Midbrain (tissue), 1 donor: ENCODE data around the gene KCNK3.
"Not testable (repeated sequence)": the region's sequence is repeated elsewhere in the genome, so short reads cannot be mapped to it uniquely, and the experiment has no call there.

ENCODE experiments used
- DNase-seq: peaks from one replicate; lab custom pipeline; 2025; lab: John Stamatoyannopoulos, UW

The KCNK3 gene

DNA sequence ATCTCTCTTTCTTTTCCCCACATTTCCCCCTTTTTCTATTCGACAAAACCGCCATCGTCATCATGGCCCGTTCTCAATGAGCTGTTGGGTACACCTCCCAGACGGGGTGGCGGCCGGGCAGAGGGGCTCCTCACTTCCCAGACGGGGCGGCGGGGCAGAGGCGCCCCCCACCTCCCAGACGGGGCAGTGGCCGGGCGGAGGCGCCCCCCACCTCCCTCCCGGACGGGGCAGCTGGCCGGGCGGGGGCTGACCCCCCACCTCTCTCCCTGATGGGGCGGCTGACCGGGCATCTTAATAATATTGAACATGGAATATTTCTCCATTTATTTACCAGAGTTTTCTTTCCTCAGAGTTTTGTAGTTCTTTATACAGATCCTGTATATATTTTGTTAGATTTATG, 27.2 kb upstream of the KCNK3 start:
- DNase-seq: not testable (repeated sequence)

DNA sequence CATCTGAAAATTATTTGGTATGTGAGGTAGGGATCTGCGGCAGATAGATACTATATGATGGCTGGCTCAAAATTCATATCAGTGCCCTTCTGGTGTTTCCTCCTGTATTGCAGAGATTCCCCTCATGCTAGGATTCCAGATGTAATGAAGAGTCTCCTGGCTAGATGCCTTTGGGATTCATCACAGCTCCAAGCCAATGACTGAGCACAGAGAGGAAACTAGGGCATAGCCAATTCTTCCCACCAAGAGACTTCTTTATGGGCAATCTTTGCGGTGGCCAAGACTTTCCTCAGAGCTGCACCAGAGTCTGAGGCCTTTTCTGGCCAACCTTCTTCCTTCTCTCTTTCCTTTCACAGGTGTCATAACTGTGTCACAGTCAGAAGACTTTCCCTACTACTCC, 25.9 kb upstream of the KCNK3 start:
- DNase-seq: no peak

DNA sequence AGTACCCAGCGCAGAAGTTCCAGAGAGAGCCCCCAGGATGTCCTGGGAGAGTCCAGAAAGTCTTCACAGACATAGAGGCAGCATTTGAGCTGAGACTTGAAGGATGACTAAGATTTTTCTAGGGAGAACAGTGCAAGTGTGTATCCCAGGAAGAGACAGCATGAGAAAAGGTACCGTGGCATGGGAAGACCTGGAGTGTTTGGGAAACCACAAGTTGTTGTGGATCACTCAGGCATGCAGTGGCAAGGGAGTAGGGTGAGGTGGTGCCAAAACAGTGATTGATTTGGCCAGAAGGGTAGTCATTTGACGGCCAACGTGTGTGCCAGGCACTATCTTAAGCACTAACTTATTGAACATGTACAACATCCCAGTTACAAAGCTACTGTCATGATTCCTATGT, 24.5 kb upstream of the KCNK3 start:
- no peak for DNase-seq

DNA sequence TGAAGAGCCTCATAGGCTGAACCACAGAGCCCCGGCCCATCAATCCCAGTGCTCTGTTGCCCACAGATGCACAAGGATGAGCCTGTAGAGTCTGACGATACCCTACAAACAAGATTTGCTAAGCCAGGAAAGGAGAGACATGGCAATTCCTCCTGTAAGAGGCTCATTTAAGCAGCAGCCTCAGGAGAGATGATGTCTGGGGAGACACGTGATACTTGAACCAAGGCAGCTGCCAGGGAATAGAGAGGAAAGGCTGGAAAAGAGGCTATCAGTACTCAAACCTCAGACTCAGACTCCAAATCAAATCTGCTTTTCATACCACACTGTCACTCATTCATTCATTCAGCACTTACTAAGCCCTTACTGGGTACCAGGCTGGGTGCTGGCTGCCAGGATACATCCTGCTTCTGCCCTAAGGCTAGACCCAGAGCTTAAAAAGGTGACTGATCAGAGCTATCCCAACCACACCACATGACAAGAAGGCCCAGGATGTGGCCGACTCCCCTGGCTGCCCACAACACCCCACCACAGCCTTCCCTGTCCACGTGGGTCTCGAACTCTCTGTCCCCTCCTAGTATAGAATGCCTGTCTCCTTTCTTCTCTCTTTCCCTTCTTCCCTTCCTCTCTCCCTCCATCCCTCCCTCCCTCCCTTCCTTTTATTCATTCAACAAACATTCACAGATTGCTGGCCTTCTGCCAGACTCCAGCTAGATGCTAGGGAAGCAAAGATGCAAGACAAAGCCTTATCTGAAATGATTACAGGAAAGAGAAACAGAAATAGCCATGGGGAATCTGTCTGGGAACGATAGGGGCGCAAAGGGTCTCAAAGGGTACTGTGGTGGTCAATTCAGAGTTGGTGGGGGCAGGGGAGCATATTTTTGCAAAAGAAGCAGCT, 23.4 kb upstream of the KCNK3 start:
- no peak for DNase-seq

DNA sequence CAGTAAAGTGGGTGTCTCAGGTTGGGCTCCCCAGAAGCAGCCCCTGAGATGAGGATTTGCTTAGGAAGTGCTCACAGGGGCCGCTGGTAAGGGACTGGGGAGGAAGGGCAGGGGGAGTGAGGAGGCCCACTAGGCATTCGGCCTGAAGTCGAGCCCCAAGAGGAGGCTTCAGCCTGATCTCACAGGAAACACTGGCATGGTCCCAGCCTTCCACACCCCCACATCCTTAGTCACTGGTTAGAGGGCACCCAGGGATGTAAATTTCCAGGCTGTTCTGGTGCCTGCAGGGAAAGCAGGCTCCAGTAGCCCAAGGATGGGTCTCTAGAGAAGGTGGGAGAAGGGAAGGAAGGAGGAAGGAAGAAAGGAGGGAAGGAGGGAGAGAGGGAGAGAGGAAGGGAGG, 22.4 kb upstream of the KCNK3 start:
- DNase-seq: no peak

DNA sequence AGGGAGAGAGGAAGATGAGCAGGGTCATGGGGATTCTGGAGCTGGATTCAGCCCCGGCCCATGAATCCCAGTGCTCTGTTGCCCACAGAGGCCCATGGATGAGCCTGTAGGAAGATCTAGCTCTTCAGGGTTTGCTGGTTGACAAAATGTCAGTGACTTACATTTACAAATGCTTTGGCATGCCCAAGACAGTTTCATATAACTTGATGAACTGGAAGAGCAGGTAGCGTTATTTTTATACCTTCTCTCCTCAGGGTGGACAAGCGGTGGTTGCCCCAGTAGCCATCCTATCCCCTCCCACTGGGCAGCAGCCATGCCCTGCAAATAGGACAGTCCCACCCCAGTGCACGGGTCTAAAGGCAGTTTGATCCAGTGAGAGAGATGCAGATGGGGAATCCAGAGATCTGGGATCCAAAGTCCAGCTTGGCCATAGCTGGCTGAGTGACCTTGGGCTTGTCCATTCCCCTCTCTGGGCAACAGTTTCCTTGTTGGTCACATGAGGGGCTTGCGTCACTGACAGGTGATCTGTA, 21.5 kb upstream of the KCNK3 start:
- DNase-seq: no peak

DNA sequence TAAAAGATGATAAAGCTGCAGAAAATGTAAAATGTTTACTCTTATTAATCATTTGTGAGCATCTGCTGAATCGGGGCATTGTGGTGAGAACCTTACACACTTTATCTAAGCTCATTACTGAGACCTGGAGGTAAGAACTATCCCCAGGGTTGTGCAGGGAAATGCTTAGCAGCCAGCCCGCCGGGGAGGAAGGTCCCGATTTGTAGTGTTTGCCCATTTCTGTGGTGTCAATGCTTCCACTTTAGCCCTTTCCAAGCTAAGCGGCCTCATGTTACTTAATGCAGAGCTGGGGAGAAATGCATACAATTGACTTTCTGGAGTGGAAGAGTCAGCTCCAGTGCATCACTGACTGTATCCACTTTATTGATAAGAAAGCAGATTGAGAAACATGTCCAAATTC, 20.8 kb upstream of the KCNK3 start:
- DNase-seq: no peak

DNA sequence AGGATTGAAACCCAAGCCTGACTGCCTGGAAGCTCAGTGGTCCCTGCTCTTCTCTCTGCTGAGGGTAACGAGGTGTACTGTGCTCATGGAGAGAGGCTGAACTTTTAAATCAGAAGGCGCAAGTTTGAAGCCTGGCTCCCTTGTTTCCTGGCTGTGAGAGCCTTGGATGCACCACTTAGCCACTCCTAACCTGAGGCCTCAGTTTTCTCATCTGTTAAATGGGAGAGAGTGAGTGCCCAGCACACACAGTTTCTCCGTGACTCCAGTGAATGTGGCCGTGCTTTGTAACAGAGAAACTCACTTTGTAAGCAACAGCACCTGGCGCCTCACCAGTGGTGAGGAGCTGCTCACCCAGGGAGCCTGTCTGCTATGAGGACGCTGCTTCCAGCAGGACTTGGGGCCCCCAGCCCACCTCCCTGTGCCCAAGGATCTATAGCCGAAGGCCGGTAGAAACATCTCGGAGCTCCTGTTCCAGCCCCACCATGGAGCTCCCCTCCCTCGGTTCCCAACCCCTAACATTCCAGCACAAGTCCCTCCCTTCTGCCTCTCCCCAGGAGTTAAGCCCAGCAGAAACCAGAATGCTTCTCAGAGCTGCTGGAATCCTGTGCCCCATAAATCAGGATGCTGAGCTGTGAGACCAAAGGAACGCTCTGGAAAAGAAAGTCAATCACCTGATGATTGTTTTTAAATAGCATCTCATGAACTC, 20.3 kb upstream of the KCNK3 start:
- DNase-seq: no peak

DNA sequence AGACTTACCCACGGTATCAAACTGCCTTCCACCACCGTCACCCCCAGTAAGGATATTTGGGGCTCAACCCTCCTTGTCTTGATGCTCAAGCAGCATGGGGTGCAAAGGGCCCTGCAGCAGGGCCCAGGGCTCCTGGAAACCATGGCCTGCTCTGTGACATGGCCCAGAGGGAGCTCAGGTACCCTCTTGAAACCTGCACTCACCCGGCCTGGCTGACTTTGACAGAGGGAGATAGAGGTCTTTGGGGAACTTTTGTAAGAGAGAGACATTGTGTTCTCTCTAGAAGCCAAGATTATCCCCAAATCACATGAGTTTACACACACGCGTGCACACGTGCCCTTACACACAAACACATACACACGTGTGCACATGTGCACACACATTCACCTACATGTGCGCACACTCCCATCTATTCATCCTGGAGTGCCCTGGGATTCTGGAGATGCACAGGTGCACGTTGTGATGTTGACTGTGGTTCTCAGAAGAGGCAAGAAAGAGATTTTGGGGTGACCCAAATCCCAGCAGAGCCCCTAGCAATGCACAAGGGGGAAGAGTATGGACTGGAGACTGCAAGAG, 19.6 kb upstream of the KCNK3 start:
- DNase-seq: no peak

DNA sequence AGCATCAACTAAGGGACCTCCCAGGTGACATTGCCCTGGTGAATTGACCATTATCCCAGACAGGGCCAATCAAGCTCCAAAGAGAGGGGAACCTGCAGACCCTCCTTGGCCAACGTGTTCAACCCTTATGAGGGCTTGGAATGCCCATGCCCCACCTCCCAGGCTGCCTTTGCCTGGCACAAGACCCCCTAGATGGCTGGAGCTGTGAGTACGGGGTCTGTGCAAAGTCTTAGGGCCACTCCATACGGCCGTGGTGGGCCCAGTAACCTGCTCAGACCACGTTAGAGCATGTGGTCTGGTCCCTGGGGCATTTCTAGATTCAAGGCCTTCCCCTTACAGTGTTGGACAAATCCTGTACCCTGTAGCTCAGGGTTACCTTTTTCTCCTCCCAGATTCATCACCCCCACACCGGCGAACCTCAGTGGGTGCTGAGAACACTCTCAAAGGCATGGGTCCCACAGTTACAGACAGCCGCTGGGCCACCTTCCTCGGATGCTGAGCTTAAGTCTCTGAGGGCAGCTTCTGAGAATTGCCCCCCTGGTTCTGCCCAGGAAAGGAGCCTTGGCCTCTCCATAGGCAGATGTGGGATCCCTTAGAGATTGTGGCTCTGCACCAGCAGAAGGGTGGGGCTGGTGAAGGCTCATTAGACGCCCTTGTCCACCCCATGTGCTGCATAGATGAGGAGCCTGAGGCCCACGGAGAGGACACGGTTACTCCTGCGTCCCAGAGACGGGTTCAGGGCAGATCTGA, 18.3 kb upstream of the KCNK3 start:
- DNase-seq: no peak

DNA sequence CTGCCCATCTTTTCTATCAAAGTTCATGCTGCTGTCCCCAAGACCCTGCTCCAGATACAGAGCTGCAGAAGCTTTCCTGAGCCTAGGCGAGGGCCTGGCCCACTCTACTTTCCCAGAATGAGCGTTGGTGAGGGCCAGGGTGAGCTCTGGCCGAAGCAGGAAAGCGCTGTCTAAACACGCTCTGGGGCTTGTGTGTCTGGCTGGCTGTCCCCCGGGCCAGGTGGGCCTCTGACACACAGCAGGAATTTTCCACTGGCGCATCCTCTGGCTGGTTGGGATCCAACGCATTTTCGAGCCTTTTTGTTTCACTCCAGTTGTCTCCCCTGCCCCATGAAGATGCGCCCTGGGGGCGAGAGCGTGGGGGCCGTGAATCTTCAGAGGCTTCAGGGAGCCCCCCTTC, 17.8 kb upstream of the KCNK3 start:
- no peak for DNase-seq

DNA sequence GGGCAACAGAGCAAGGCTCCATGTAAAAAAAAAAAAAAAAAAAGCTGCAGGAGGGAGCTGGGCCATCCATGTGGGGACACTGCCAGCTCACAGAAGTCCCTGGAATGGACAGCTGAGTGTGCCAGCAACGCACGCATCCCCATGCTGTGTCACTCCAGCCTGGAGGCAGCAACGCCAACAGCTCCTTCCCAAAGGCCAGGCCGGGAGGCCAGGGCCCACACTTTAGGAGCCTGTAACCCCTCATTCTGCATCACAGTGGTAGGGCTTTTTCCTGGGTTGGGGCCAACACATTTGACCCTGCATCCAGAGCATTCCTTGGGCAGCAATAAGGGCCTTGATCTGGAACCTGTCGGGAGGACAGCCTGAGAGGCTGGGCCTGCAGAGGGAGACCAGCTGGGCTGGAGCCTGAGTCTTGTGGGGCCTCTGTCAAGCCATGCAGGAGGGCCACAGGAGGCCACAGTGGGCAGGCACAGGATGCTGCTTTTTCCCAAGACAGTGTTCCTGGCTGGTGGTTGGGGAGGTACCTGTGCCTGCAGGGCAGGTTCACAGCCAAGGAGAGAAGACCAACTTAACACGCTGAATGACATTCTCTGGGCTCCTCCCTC, 16.8 kb upstream of the KCNK3 start:
- DNase-seq: no peak

DNA sequence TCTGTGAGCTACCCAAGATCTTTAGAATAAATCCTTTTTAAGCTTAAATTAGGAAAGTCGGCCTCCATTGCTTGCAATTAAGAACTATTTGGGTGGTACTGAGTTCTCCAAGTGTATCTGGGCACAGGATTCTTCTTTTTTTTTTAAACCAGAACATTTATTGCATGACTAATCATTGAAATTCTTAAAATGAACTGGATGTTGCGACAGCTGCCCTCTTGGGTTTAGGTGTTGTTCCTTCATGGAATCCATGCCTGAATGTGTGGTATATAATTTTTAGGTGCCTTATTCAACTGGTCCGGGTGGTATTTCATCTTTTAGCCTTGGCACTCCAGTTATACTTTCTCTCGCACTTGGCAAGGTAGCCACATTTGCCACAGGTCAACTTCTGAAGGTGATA, 14.5 kb upstream of the KCNK3 start:
- DNase-seq: no peak

DNA sequence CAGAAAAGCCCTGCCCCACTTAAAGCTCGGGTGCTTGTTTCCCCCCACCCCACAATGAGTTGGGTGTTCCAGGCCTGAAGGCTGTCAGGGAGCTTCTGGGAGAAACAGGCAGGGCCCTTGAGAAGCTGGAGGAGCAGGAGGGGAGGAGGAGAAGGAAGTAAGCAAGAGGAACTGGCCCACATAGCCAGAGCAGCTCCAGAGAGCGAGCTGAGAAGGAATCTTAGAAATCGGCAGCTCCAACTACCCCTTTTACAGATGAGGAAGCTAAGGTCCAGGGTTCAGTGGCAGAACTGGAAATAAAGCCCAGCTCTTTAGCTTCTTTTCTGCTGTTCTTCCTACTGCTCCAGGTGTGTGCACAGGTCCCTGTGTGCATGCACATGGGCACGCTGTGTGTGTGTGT, 12.7 kb upstream of the KCNK3 start:
- no peak for DNase-seq

DNA sequence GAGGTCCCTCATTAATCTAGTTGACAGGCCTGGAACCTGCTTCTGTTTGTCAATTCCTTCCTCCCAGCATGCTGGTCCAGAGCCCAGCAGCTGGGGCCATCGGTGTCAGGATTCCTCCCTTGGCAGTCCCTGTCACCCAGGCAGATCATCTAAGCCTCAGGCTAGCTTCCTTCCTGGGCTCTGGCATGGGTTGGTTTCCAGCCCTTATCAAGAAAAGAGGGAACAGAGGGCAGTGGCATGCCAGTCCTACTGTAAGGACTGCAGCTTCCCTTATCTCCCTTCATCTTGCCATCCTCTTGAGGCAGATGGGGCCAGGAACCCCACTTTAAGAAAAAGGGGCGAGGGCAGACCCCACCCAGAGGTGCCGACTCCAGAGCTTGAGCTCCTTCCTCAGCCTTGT, 10.9 kb upstream of the KCNK3 start:
- DNase-seq: no peak

DNA sequence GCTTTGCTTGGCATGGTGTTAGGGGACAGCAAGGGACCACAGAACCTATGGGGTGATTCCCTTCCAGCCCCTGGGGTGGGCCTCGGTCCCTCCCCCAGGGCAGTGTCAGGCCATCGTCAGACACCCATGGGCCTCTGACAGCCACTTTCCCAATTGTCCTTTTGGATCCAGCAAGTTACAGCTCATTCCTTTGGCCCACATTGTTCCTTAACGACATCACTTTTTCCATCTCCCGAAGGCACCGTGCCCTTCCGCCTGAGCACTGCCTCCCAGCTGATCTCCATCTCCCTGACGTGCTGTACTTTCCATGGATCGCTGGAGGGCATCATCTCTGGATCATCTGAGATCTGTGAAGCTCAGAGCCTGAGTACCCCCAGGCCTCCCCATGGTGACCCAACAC, 10.4 kb upstream of the KCNK3 start:
- DNase-seq: no peak

DNA sequence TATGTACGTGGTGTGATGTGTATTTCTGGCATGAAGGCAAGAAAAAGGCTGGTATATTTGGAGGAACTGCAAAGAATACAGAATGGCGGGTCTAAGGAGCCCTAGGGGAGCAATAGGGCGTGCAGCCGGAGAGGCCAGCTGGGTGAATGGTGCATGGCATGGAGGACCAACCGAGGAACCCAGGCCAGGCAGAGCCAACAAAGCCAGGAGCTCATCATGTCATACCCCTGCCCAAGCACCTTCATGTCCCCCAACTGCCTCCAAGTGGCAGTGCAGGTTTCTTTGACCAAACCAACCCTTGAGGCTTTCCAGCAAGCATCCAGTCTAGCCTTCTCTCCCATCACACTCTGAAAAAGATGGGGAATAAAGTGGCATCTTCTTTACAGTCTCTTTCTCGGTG, 8.9 kb upstream of the KCNK3 start:
- DNase-seq: no peak

DNA sequence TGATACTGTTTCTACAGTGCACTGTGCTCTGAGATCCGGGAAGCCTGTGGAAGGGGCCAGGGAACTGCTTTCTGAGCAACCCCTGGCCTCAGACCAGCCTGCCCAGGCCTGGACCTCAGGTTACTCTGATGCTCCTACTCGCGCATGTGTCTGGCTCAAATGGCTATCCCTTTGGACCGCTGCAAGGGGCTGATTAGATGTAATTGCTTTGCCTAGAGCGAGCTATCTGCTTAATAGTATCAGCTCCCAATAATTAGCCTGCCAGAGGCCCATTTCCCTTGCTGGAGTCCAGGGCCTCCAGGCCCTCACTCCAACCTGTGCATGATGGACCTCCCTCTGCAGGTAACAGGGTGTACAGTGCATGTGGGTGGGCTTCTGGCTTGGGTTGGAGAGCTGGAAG, 7.2 kb upstream of the KCNK3 start:
- DNase-seq: no peak

DNA sequence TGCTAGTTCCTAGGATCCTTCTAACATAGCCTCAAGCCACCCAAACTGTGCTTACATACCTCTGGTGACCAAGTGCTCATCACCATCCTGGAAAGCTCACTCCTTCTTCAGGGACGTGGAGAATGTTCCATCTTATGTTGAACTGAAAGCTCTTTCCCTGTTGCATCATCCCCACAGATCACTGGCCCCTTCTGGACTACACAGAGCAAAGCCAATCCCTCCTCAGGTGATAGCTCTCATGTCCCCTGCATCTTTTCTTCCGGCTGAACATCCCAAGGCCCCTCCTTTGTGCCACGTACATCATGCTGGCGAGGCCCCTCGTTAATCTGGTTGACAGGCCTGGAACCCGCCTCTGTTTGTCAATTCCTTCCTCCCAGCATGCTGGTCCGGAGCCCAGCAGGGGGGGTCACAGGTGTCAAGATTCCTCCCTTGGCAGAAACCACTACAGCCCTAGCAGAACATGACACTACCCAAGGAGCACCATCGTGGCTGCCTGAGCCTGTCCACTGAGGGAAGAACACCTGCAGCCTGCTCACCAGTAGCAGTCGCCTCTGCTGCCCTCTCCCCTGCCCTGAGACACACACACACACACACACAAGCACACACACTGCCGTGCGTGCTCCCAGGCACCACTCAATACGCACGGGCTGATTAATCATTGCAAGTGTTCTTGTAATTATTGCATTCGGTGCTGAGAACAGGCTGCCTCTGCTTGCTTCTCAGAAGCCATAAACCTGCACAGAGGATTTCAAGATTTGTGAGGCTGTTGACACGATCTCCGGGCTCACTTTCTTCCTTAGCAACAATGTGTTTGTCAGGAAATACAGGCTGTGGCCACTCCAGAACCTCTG, 6.3 kb upstream of the KCNK3 start:
- DNase-seq: no peak

DNA sequence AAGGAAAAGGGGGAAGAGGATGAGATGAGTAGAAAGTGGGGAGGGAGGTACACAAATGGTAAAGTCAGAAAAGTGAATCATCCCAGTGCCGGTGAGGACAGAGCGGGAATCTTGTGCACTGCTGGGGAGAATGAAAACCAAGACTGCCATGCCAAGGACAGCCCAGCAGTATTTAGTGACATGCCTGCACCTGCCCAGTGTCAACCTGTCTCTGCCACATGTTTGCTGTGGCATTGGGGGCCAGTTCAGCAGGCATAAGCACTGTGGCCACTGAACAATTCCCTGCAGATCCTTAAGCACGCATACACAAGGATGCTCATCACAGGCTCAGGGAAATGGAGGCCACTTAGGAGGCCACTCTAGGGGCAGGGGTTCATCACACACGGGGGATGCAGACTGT, 5.2 kb upstream of the KCNK3 start:
- no peak for DNase-seq

DNA sequence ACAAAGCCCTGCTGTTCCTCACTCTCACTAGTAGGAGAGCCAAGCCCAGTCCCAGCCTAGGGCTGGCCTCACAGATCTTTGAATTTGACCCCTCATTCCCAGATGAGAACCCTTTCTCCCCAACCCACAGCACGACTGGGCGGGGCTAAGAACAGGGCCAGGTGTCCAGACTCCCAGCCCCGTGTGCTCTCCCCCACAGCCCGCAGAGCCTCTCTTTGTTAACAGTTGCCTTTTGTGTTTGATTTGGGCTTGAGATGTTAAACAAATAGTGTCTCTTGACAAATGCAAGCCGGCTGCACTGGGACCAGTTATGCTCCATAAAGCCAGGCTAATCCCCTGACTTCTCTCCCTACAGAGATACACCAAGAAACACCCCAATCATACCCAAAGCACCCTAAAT, 4.7 kb upstream of the KCNK3 start:
- no peak for DNase-seq
